BE2C (cell line): ENCODE results near the gene NLGN1.

ENCODE experiments used
- DNase-seq: peaks from one replicate; pipeline ENCODE4 v3.0.0-alpha.2; 2020
- H3K27me3 ChIP-seq: fragments of 250-450 bp; sonication (Bioruptor Pico); 2 replicates; pipeline ENCODE4 v1.5.1; 2020; ENCODE audit warnings: mild to moderate bottlenecking
- H3K36me3 ChIP-seq: fragments of 250-450 bp; sonication (Bioruptor Pico); 2 replicates; pipeline ENCODE4 v1.5.1; 2020; ENCODE audit warnings: mild to moderate bottlenecking
- H3K4me1 ChIP-seq: fragments of 250-450 bp; sonication (Bioruptor Pico); 2 replicates; pipeline ENCODE4 v1.5.1; 2020
- H3K4me3 ChIP-seq: 2 replicates; pipeline ENCODE4 v1.5.1; 2011; ENCODE audit warnings: low read depth, low read length
- H3K9me3 ChIP-seq: fragments of 250-450 bp; sonication (Bioruptor Pico); 2 replicates; pipeline ENCODE4 v1.5.1; 2020
- TF ChIP-seq, protein P1 (sequence below): IDR thresholded peaks from 2 replicates; pipeline ENCODE4 v1.5.1; 2012; ENCODE audit warnings: mild to moderate bottlenecking, low read depth, low read length

NLGN1 gene

DNA sequence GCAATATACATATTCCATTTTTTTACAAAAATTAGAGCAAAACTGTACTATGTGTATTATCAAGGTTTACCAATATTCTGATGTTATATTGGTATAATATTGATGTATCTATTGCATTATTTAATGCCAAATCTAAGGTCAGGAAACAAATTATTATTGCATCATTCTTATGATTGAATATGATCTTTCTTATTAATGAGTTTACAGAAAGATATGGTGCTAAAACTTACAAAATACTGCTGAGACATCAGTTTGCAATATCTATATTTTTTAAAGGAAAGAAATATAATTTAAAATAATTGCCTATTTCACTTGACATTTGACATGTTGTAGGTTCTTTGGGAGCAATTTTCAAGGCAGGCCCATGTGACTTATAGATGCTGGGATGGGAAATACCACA is 357.6 kb downstream of the NLGN1 start:
- Histone ChIP-seq H3K4me1 (no peaks in the 10 kb centered on the region), H3K27me3 (no peaks in the 10 kb centered on the region), H3K9me3 (no peaks in the 10 kb centered on the region), H3K36me3 (no peaks in the 10 kb centered on the region), H3K4me3 (no peak overlapping the region)
- TF ChIP-seq, protein P1, sequence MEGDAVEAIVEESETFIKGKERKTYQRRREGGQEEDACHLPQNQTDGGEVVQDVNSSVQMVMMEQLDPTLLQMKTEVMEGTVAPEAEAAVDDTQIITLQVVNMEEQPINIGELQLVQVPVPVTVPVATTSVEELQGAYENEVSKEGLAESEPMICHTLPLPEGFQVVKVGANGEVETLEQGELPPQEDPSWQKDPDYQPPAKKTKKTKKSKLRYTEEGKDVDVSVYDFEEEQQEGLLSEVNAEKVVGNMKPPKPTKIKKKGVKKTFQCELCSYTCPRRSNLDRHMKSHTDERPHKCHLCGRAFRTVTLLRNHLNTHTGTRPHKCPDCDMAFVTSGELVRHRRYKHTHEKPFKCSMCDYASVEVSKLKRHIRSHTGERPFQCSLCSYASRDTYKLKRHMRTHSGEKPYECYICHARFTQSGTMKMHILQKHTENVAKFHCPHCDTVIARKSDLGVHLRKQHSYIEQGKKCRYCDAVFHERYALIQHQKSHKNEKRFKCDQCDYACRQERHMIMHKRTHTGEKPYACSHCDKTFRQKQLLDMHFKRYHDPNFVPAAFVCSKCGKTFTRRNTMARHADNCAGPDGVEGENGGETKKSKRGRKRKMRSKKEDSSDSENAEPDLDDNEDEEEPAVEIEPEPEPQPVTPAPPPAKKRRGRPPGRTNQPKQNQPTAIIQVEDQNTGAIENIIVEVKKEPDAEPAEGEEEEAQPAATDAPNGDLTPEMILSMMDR = no peak
- DNase-seq = no peak

DNA sequence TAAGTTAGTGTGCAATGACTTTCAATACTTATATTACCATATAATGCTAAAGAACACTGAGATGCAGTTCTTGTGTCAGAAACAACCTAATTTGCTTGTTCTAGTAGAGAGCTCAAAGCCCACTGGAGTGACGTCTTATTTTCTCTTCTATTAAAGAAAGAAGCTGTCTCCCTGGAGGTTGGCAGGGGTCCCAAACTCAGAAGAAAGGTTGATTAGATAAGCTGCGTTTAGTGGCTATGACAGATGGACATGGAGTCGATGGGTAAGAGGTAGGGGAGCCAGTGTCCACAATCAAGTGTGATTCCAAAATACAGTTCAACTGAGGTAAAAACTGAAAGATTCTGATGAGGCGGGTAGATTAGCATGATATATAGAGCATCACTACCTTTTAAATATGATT is 363.6 kb downstream of the NLGN1 start:
- no peak overlapping the region for H3K4me3 ChIP-seq
- no peak for DNase-seq
- H3K27me3 ChIP-seq = no peaks in the 10 kb centered on the region
- TF ChIP-seq, protein P1 = no peak
- H3K36me3 ChIP-seq = no peaks in the 10 kb centered on the region
- no peaks in the 10 kb centered on the region for H3K4me1 ChIP-seq
- no peaks in the 10 kb centered on the region for H3K9me3 ChIP-seq

DNA sequence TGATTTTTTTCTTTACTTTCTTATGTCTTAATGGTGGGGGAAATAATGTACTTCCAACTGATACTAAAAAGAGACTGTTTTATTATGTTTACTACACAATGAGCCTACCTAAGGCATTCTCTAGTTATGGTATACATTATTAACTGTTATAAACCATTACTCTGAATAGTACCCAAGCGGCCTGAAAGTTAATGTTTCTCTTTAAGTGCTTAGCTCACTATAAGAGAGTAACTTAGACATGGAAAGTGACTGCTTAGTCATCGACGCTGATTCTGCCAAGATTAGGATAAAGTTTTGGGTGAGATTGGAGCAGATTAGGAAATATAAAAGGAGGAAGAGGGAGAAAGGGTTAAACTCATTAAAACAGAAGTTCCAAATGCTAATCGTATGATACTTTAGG is 365.0 kb downstream of the NLGN1 start:
- Histone ChIP-seq H3K4me1 (no peaks in the 10 kb centered on the region), H3K9me3 (no peaks in the 10 kb centered on the region), H3K27me3 (no peaks in the 10 kb centered on the region), H3K4me3 (no peak overlapping the region), H3K36me3 (no peaks in the 10 kb centered on the region)
- no peak for DNase-seq
- TF ChIP-seq, protein P1 = no peak

DNA sequence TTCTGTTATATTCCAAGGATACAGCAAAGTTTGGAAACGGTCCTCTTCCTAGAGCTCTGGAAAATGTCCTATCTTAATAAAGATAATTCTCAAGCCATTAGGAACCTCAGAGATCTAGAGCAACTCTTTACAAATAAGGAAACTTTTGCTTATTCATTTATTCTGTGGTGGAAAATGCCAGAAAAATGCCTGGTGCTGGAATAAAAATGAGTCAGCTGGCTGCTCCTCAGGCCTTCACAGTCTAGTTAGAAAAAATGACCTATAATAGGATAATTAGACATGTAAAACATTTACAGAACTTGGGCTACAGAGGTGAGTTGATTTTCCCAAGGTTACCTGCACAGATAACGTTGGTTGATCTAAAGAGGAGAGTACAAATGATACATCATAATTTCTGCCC is 372.5 kb downstream of the NLGN1 start:
- H3K9me3 ChIP-seq = no peaks in the 10 kb centered on the region
- no peaks in the 10 kb centered on the region for H3K27me3 ChIP-seq
- TF ChIP-seq, protein P1 = no peak
- no peak for DNase-seq
- H3K36me3 ChIP-seq = no peaks in the 10 kb centered on the region
- H3K4me3 ChIP-seq = no peak overlapping the region
- H3K4me1 ChIP-seq = no peaks in the 10 kb centered on the region

DNA sequence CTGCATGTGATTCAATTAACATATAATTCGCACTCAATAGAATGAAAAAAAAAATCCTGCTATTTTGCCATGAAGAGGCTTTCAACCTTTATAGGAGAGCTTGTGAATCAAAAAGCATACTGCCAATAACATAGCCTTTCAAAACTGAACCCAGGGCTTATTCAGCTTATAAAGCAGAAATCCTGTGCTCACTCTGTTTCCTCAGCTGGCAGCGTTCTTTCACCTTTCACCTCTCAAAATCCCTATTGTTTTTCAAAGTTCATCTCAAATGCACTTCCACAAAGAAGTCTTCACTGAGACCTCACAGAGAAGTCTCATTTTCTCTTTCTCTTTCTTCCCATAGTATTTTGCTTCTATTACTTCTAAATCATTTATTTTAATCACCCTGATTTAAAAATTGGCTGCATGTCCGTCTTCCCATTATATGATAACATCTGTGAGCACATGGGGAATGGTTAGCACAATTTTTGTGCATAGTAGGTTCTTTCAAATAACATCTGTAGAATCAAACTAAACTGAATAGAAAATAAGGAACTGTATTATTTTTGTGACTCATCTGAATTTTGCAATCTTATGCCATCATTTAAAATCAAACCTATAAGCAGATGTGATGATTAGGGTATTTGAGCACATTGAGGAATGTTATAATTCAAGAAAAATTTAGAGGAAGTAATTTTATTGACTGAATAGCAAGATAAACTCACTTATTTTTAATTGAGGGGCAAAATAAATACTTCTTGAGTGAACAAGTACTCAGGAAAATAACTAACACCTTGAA is 373.4 kb downstream of the NLGN1 start:
- no peaks in the 10 kb centered on the region for H3K36me3 ChIP-seq
- TF ChIP-seq, protein P1 = no peak
- no peaks in the 10 kb centered on the region for H3K9me3 ChIP-seq
- H3K4me3 ChIP-seq = no peak overlapping the region
- DNase-seq = no peak
- H3K27me3 ChIP-seq = no peaks in the 10 kb centered on the region
- H3K4me1 ChIP-seq = no peaks in the 10 kb centered on the region

DNA sequence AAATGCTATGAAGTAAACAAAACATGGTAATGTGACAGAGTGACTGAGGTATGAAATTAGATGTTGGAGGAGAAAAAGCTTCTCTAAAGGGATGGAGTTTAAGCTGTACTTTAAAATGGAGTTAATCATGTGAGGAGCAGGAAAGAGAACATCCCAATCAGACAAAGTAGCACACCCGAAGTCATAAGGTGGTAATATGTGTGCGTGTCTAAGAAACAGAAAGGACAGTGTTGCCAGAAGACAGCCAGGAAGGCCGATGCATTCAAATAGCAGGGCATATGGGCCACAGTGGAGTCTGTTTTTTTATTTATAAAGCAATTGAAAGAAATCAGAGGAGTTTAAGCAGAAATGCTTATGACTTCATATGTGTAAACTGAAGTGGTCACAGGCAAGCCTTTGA is 376.3 kb downstream of the NLGN1 start:
- Histone ChIP-seq H3K9me3 (no peaks in the 10 kb centered on the region), H3K36me3 (no peaks in the 10 kb centered on the region), H3K4me1 (no peaks in the 10 kb centered on the region), H3K4me3 (no peak overlapping the region), H3K27me3 (no peaks in the 10 kb centered on the region)
- TF ChIP-seq, protein P1 = no peak
- DNase-seq = no peak
